ENCODE results near the gene PLAU. TPM values are rescaled to one million over a fixed set of nuclear protein-coding genes. Genes with fewer than 3 reads are reported as not detected.

The PLAU gene
- total and polyA plus RNA-seq, 10 of the 15 experiments (the other 5 are each of a cell fraction or from before 2014, with no cell fraction given), result 2.5 to 20.9 (median 11.5) TPM

- TF ChIP-seq ZBTB40 (IDR thresholded peaks at IDR 0.05; ENCODE audit: borderline replicate concordance) (no peak), NR2C1 (IDR thresholded peaks at IDR 0.05) (no peak)
Measured at GRCh38 chr10:73881221-73881919, 29.6 kb upstream of the PLAU start (continued).

GRCh38 chr10:73884017-73884416 lies 26.9 kb upstream of the PLAU start:
- 48% methylated on average over 3 of the region's 3 CpGs for WGBS (ENCODE audit: insufficient coverage, insufficient replicate concordance, low lambda C conversion rate, missing lambda C conversion rate)
- in situ Hi-C loops (cut with MboI) (loop anchor here (5.0 to 25.0 kb wide), 4 partner anchors 37 to 1351 kb away; partner anchors contain the start of gene COMTD1), intact Hi-C loops (cut with micrococcal nuclease; ENCODE audit: unreplicated experiment) (no loop called here)
- ChIA-PET SMC1A (ENCODE audit: uncharacterized antibody, unreplicated experiment) (interaction anchor here (0.6 to 27.4 kb wide), 4 partner anchors 9 to 1213 kb away, joined by 3 to 1048 read pairs (median 14); no protein-coding TSS in a partner anchor), CTCF (interaction anchor here (1.0 to 19.8 kb wide), 6 partner anchors 16 to 219 kb away, joined by 3 to 930 read pairs (median 134); no protein-coding TSS in a partner anchor), POLR2A (interaction anchor here (2.3 kb wide), 1 partner anchor 50 kb away, joined by 5 read pairs; no protein-coding TSS in a partner anchor), RAD21 (ENCODE audit: unreplicated experiment) (interaction anchor here (0.5 to 21.4 kb wide), 4 partner anchors 56 to 222 kb away, joined by 4 to 616 read pairs (median 14); no protein-coding TSS in a partner anchor)
- Histone ChIP-seq H4K20me1 (ENCODE audit: control insufficient read depth, insufficient read depth) (no peaks in the 10 kb centered on the region), H2AFZ (ENCODE audit: control insufficient read depth, low read depth, low read length) (no peak overlapping the region), H3K4me2 (ENCODE audit: control insufficient read depth, insufficient read depth) (no peak overlapping the region), H3K79me2 (ENCODE audit: control insufficient read depth, insufficient read depth, low read length) (no peaks in the 10 kb centered on the region), H3K27ac (ENCODE audit: control insufficient read depth, insufficient read depth) (no peak overlapping the region), H3K9ac (ENCODE audit: control insufficient read depth, insufficient read depth, low read length) (no peak overlapping the region), H3K4me3 (no peak overlapping the region), H3K4me1 (ENCODE audit: control insufficient read depth, insufficient read depth, low read length) (peaks cover 8% of the 10 kb centered on the region), H3K9me3 (replicated peaks; ENCODE audit: control insufficient read depth, insufficient read depth, low read length) (no peaks in the 10 kb centered on the region), H3K27me3 (replicated peaks in 1 of 2; ENCODE audit: control insufficient read depth in 2 of 2, insufficient read depth in 2 of 2, low read length in 1 of 2) (no peaks in the 10 kb centered on the region), H3K36me3 (ENCODE audit: control insufficient read depth in 2 of 2, insufficient read depth in 2 of 2, low read length in 1 of 2) (no peaks in the 10 kb centered on the region)
- ATAC-seq (no peak), DNase-seq (ENCODE audit: low read depth, low spot score) (no peak), FAIRE-seq (no peak)
- no TSS peak for BruUV-seq (replicated peaks)
- TF ChIP-seq CHD2 (IDR thresholded peaks at IDR 0.05; ENCODE audit: borderline replicate concordance, low read depth, low read length), result no peak

Data from GM12878 (cell line).